ELR (cell line): ENCODE measurements around the gene SNRNP70.

Experiments used
- DNase-seq: peaks from one replicate; pipeline ENCODE4 v3.0.0-alpha.2; 2015; ENCODE audit warnings: low read depth

SNRNP70 gene

DNA sequence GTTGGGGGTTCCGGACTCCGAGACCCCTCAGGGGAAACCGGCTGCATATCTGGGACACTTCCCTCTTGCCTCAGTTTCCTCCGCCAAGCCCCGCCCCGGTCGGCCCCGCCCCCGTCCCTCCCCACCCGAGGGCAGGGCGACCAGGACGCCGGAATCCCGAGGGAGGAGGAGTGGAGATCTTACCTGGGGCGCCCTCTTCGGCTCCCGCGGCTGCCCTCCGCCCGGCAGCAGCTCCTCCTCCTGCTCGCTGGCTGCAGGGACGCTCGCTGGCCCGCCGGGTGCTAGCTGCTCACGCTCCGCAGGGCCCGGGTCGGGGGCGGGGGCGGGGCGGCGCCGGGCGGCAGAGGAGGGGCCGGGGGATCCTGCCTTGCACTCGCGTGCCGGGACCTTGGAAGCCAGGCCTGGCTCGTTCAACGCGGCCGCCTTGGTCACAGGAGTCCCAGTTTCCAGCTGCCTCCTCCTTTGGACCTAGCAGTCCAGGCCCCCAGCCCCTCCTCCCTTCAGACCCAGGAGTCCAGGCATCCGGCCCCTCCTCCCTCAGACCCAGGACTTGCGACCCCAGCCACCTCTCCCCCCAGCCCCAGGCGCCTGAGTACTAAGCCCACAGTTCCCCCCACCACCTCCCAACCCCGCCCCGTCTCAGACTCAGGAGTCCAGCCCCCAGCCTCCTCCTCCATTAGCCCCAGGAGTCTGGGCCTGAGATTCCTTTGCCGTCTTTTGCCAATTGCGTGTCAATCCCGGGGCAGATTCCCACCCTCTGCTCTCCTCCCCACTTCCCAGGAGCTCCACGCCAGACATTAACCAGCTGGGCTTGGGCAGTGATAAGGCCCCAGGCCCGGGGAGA, 20.3 kb upstream of the SNRNP70 start, which contains the start of gene NTF4:
Gene NTF4 (minus strand): TSS at position 51 of the 844 bp plus-strand sequence. CDS start 2,821 bp downstream, outside the sequence.
- peak; percentile 40 for DNase-seq

DNA sequence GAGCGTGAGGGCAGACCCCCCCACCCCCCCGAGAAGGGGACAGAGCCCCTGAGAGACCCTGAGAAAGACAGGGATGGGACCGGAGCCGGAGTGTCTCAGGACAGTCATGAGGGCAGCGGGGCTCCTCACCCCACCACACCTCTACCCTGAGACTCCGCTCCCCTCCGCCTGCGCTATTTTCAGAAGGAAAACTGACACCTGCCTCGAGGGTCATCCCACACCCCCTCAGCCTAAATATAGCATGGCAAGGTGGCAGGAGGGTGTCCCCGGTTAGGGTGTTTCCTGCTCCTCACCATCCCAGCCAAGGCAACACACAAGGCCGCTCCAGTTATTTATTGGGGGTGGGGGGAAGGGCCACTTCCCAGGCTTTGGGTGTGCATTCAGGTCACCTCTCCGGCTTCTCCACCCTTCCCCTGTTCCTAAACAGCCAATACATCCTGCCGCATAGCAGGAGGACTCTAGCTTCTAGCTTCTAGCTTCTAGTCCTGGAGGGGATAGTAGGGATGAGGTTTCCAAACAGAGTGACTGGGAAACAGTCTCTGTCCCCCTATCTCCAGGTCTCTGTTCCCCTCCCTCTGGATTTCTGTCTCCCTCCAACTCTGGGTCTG, 19.2 kb upstream of the SNRNP70 start:
- DNase-seq: no peak

DNA sequence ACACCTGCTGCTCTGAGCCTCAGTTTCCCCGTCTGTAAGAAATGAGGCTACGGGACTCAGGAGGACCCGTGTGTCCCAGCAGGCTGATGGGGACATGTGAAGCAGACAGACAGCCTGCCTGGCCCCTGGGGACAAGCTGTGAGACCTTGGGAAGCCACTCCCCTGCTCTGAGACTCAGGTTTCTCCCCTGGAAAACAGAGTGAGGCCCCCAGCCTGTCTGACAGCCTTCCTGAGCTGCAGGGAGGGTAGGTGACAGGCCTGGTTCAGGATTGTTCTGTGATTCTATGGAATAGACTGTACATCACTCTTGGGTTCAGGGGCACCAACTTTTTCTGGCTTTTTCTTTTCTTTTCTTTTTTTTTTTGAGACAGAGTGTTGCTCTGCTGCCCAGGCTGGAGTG, 17.7 kb upstream of the SNRNP70 start:
- DNase-seq: no peak

DNA sequence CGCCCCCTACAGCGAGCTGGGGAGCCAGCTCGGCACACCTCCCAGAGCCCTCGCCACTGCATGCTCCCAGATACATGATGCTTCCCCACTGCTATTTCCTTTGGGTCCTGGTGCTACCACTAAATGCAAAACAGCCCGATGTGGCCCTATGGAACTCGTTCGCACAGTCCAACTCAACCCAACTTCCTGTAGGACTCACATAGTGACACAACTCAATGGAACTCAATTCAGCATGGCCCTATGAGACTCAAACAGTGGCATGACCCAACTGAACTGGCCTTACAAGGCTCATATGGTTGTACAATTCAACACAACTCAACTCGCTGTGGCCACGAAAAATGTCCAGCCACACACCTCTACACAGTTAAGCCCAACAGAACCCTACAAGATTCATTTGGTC, 16.2 kb upstream of the SNRNP70 start:
- peak; percentile 40 for DNase-seq

DNA sequence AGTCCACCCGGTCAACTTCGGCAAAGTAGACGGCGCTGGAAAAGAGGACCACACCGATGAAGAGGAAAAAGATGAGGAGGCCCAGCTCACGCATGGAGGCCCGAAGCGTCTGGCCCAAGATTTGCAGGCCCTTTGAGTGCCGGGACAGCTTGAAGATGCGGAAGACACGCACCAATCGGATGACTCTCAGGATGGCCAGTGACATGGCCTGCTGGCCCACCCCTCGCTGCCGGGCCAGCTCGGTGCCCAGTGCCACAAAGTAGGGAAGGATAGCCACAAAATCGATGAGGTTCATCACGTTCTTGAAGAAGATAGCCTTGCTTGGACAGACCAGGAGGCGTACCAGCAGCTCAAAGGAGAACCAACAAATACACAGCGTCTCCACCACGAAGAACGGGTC, 14.8 kb upstream of the SNRNP70 start:
- no peak for DNase-seq

DNA sequence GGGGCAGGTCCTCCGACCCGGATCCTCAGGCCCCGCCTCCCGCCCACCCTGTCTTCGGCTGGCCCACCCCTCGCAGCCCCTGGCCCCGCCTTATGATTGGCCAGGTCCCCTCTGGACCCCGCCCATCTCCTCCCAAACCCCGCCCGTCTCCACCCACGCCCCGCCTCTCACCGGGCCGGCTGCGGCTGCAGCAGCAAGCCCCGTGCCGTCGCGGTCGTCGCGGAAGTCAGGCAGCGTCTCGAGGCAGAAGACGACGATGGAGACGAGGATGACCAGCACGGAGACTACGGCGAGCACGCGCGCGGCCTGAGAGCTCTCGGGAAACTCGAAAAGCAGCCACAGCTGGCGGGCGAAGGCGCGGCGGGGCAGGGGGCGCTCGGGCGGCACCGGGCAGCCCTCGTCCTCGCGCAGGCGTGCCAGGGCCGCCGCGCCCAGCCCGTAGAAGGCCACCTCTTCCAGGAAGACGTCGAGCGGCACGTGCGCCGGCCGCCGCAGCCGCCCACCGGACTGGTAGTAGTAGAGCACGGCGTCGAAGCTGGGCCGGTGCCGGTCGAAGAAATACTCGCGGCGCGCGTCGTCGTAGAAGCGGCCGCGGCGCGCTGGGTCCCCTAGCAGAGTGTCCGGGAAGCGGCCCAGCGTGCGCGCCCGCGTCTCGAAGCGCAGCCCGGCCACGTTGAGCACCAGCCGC, 13.2 kb upstream of the SNRNP70 start:
- DNase-seq: no peak

DNA sequence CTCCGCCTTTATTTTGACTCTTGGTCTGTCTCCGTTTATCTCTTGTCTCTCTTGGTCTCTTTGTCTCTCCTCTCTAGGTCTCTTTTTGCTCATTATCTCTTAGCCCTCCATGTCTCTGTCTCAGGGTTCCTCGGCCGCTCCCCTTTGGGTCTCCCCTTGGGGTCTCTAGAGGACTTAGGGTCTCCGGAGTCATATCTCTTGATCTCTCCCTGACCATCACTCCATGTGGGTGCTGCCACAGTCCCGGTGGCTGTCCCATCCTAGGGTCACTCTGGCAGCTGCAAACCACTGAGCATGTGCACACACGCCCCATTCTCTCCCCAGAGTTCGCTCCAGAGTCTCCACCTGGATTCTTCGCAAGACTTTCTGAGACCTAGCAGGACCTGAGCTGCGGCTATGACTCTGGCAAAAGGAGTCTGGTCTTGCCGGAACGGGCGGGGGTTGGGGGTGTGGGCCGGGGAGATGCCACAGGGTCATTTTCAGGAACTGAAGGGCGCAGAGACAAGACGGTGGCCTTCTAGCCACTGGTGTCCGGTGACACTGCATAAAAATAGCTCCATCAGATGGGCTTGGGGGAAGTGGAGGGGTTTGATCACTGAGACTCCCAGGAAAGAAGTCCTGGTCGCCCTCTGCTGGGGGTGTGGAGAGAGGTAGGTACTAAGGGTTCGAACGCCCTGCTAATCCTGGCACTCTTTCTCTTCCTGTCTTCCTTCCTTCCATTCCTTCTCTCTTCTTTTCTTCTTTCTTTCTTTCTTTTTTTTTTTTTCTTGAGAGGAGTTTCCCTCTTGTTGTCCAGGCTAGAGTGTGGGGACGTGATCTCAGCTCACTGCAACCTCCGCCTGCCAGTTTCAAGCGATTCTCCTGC, 11.5 kb upstream of the SNRNP70 start:
- DNase-seq: peak; percentile 47

DNA sequence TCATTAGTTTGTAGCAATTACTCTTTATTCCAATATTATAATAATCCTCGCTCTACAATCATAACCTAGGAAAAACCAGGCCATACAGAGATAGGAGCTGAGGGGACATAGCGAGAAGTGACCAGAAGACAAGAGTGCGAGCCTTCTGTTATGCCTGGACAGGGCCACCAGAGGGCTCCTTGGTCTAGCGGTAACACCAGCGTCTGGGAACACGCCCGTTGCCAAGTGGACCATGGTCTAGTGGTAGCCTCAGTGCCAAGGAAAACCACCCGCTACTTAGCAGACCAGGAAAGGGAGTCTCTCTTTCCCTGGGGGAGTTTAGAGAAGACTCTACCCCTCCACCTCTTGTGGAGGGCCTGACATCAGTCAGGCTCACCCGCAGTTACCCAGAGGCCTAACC, 10.4 kb upstream of the SNRNP70 start:
- peak; percentile 67 for DNase-seq

DNA sequence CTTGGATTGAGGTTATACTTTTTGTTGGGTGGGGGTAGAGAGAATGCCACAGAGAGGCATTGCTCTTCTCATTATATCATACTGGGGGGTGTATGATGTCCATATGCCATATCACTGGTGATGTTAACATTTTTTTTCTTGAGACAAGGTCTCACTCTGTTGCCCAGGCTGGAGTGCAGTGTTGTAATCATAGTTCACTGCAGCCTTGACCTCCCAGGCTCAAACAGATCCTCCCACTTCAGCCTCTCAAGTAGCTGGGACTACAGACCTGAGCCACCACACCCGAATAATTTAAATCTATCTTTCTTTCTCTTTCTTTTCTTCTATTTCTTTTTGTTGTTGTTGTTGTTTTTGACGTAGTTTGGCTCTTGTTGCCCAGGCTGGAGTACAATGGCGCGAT, 4.9 kb upstream of the SNRNP70 start:
- no peak for DNase-seq

DNA sequence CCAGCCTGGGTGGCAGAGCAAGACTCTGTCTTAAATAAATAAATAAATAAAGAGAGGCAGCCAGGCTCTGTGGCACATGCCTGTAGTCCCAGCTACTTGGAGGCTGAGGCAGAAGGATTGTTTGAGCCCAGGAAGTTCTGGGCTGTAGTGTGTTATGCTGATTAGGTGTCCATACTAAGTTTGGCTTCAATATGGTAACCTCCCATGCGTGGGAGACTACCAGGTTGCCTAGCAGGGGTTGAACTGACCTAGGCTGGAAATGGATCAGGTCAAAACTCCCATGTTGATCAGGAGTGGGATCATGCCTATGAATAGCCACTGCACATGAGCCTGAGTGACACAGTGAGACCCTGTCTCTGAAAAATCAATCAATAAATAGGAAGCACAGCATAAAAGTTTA, 4.0 kb upstream of the SNRNP70 start:
- DNase-seq: no peak

DNA sequence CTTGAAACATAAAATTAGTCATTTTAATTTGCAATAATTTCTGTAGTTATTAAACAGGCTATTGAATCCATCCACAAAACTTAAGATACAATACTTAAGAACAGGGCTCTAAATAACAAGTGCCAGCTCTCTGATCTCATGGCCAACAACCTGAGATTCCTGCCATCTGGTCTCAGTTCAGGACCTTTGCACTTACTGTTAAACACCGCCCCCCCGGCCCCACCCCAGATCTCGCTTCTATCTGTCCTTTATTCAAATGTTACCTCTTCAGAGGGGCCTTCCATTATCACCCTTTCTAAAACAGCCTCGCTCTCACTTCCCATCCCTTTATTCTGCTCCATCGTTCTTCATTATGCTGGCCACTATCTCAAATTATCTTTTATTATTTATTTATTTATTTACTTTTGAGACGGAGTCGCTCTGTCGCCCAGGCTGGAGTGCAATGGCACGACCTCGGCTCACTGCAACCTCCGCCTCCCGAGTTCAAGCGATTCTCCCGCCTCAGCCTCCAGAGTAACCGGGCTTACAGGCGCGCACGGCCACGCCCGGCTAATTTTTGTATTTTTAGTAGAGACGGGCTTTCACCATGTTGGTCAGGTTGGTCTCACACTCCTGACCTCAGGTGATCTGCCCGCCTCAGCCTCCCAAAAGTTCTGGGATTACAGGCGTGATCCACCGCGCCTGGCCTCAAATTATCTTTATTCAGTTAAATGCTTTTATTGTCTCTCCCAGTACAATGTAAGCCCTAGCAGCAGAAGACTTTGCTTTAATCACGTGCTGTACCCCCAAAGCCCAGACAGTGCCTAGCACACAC, 838 bp upstream of the SNRNP70 start:
- DNase-seq: no peak

DNA sequence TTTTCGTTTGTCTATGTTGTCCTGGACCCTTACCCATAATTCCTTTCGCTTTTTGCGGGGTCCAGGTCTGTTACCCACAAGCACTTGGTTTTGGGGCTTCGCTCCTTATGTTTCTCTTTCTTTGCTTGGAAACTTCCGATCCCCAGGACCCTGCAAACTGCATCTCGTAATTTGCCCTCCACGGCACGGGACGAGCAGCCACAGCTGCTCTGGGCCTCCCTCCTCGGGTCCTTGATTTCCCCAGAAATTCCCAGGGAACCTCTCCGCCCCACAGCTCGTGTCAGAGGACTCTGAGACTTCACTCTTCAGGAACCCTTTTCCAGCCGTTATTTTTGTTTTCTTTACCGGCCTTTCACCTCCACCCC, 599 bp downstream of the SNRNP70 start:
- no peak for DNase-seq

DNA sequence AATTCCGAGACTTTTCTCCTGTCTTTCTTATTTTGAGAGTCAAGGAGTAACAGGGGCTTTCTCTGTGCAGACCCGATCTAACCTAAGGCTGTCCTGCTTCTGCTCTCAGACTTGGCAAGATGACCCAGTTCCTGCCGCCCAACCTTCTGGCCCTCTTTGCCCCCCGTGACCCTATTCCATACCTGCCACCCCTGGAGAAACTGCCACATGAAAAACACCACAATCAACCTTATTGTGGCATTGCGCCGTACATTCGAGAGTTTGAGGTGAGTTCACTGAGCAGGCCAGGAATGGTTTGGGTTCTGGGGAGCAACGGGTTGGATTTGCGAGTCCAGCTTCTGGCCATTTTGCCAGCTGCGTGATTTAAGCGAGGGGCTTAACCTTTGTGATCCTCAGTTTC, 1.0 kb downstream of the SNRNP70 start:
- no peak for DNase-seq

DNA sequence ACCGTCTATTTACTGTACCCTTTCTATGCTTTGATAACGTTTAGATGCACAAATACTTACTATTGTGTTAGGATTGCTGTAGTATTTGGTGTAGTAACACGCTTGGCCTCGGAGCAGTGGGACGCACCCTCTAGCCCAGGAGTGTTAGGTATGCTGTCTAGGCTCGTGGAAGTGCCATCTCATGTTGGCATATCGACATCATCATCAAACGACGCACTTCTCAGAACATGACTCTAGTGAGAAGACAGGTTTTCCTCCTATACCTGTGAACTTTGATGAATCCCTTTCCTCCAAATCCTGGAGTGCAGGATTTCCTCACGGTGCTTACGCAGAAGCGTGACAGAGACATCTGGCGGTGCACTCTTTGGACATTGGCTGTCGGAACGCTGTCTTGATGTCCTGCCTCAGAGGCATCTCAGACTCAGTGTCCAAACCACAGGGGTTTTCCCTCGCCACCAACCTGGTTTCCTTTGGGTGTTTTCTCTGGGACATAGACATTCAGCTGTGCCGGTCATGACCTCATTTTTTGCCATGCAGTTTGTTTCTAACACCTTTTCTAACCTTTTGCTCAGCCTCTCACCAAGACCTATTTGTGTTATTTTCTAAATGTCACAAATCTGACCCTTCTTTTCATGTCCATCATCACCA, 6.3 kb downstream of the SNRNP70 start:
- DNase-seq: no peak

DNA sequence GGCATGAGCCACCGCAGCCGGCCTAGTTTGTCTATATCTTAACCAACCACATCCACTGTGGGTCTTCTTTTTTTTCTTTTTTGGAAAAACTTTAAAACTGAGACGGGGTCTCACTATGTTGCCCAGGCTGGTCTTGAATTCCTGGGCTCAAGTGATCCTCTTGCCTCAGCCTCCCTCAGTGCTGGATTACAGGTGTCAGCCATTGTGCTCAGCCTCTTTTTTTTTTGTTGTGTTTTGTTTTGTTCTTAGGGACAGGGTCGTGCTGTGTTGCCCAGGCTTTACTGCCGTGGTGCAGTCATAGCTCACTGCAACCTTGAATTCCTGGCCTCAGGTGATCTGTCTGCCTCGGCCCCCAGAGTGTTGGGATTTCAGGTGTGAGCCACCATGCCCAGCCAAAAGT, 7.4 kb downstream of the SNRNP70 start:
- DNase-seq: no peak

DNA sequence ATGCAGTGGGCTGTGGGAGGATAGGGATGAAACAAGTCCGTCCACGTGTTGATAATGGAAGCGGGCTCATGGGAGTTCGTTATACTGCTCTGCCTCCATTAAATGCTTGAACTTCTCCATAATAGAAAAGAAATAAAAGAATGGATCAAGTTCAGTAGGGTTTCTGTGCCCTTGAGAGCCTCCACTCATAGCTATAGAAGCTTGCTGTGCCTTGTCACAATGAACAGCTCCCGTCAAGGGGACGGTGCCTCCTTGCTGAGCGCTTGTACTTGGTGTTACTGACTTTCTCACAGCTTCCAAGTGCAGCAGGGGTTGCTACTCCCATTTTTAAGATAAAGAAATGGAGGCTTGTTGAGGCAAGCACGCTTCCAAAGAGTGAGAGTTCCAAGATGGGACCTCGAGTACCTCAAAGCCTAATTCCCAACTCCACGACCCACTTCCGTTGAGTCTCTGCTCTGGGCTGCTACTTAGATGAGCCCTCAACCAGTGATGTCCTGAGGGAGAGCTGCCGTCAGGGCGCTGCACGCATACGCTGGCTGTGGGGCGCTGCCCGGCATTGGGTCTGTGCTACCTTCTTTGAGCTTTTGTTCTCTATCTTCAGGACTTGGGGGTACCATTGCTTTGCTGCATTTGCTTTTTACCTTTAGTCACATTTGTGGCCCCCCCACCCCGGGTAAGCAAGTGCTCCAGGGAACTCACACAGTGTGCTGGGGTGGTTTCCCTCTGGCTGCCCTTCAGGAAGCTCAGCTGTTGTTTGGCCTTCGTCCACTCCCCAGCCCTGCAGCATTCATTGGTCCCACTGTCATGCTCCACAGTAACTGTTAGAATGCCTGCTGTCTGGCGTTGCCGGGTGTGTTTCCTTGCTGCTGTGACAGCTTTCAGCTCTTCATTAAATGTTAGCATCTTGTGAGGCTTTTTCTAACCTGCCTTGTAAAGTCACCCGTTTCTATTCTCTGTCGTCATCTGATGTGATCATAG, 9.5 kb downstream of the SNRNP70 start:
- no peak for DNase-seq

DNA sequence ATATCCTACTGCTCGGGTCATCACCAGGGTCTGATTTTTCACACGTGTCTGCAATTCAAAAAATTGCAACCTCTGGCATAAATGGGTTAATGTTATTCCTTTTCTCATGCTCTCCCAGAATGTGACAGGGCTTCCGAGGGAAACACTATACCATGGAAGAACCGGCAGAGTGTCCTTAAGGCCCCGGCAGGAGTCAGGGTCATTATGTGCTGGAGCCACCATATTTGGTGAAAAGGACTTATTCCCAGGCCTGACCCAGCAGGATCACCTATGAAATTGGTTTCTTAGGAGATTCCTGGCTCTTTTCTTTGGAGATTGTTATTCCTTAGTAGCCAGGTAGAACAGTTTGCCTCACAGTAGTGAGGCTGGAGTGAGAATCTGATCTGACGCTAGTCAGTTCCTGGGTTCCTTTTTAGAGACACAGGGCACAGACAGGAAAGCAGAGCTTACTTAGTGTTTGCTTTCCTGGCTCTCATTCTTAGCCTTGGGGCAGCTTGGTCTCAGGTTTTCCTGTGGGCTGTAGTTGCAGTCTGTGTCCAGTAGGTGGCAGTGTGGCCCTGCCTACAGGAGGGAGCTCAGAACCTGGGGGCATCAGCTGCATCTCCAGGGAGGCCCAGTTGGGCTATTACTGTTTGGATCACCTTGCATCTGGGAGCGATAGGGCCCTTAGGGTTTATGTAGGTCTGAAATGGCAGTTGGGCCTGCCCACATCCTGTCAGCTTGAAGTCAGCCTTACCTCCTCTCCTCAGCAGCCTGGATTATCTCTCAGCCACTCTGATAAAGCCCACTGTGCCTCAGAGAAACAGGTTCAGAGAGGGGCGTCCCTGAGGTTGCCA, 12.4 kb downstream of the SNRNP70 start:
- peak; percentile 82 for DNase-seq

DNA sequence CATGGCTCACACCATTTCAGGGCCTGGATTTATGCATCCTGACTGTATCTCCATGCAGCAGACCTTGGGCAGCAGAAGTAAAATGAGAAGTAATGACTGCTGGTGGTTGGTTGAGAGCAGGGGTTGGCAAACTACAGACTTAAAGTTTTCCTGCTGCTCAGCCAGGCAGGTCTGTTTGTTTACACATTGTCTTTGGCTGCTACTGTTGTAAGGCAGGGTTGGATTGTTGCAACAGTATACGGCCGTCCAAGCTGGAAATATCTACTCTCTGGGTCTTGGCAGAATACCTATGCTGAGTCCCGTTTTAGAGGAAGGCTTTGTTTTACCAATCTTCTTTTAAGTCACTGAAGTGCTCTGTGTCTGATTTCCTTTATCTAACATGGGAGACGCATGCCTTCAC, 13.5 kb downstream of the SNRNP70 start:
- no peak for DNase-seq

DNA sequence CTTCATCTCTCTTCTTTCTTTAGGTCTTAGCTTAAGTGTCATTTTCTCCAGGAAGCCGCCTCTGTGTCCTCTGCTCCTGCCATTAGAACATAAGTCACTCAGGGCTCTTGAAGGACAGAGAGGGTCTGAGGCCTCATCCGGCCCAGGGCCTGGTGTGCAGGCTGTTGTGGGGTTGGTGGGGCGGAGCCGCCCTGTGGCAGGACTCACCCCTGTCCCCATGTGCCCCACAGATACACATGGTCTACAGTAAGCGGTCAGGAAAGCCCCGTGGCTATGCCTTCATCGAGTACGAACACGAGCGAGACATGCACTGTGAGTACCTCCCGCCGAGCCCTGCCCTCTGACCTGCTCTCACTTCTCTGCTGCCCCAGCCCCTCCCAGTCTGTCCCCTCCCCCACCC, 15.9 kb downstream of the SNRNP70 start:
- DNase-seq: no peak
